ENCODE results near the gene TPBG.

Gene TPBG

GRCh38 chr6:82363428-82364086, at the start of gene TPBG:
Gene TPBG, plus strand, starts transcription at chr6:82363817. Its CDS starts 1,145 bp downstream, at chr6:82364962.
- no peak for DNase-seq (ENCODE audit: low read depth)

- DNase-seq (ENCODE audit: low read depth), result no peak
These were observed 41.2 kb upstream of the TPBG start for GRCh38 chr6:82322386-82322785.

GRCh38 chr6:82329766-82330165, 33.9 kb upstream of the TPBG start:
- DNase-seq (ENCODE audit: low read depth), result no peak

GRCh38 chr6:82330171-82330804, 33.3 kb upstream of the TPBG start:
- DNase-seq (ENCODE audit: low read depth), result no peak

GRCh38 chr6:82331031-82331773, 32.4 kb upstream of the TPBG start:
- DNase-seq (ENCODE audit: low read depth), result no peak

GRCh38 chr6:82333781-82334180, 29.8 kb upstream of the TPBG start:
- no peak for DNase-seq (ENCODE audit: low read depth)

- no peak for DNase-seq (ENCODE audit: low read depth)
These were observed 25.8 kb upstream of the TPBG start for GRCh38 chr6:82337688-82338257.

- DNase-seq (ENCODE audit: low read depth), result no peak
These were observed 15.5 kb upstream of the TPBG start for GRCh38 chr6:82348130-82348529.

GRCh38 chr6:82353848-82354247, 9.8 kb upstream of the TPBG start:
- no peak for DNase-seq (ENCODE audit: low read depth)

- no peak for DNase-seq (ENCODE audit: low read depth)
These were observed 3.1 kb upstream of the TPBG start for GRCh38 chr6:82360552-82360951.

- DNase-seq (ENCODE audit: low read depth), result no peak
These were observed 2.0 kb upstream of the TPBG start for GRCh38 chr6:82361631-82362030.

- no peak for DNase-seq (ENCODE audit: low read depth)
These were observed 1.5 kb upstream of the TPBG start for GRCh38 chr6:82362144-82362543.

- no peak for DNase-seq (ENCODE audit: low read depth)
These were observed 664 bp upstream of the TPBG start for GRCh38 chr6:82362878-82363427.

GRCh38 chr6:82364087-82365015, 734 bp downstream of the TPBG start:
- no peak for DNase-seq (ENCODE audit: low read depth)

- DNase-seq (ENCODE audit: low read depth), result no peak
These were observed 1.6 kb downstream of the TPBG start for GRCh38 chr6:82365016-82365795.

GRCh38 chr6:82367704-82368103, 4.1 kb downstream of the TPBG start:
- no peak for DNase-seq (ENCODE audit: low read depth)

GRCh38 chr6:82370788-82371187, 7.2 kb downstream of the TPBG start:
- no peak for DNase-seq (ENCODE audit: low read depth)

GRCh38 chr6:82371799-82372546, 8.4 kb downstream of the TPBG start:
- no peak for DNase-seq (ENCODE audit: low read depth)

GRCh38 chr6:82372656-82373055, 9.0 kb downstream of the TPBG start:
- DNase-seq (ENCODE audit: low read depth), result no peak

GRCh38 chr6:82374516-82374915, 10.9 kb downstream of the TPBG start:
- DNase-seq (ENCODE audit: low read depth), result no peak
